Effector memory CD4-positive, alpha-beta T cell (primary cell): ENCODE measurements around the gene LRCH1.

Source experiments
- DNase-seq, 3 donors: peaks; one replicate each; pipeline ENCODE4 v3.0.0-alpha.2; 2020
- H3K27ac ChIP-seq: 2 replicates; pipeline ENCODE4 v1.7.0; 2013; ENCODE audit warnings: mild to moderate bottlenecking, low read length, moderate library complexity; ENCODE audit not compliant: insufficient read depth, poor library complexity, severe bottlenecking
- H3K27me3 ChIP-seq: replicated peaks from 2 replicates; pipeline ENCODE4 v1.7.0; 2013; ENCODE audit warnings: mild to moderate bottlenecking, low read length; ENCODE audit not compliant: insufficient read depth, control insufficient read depth, poor library complexity, severe bottlenecking
- H3K36me3 ChIP-seq: 2 replicates; pipeline ENCODE4 v1.7.0; 2013; ENCODE audit warnings: mild to moderate bottlenecking, low read length, moderate library complexity; ENCODE audit not compliant: control insufficient read depth, insufficient read depth
- H3K4me1 ChIP-seq: 2 replicates; pipeline ENCODE4 v1.7.0; 2013; ENCODE audit warnings: low read length, mild to moderate bottlenecking; ENCODE audit not compliant: control insufficient read depth, insufficient read depth, poor library complexity, severe bottlenecking
- H3K4me3 ChIP-seq: 2 replicates; pipeline ENCODE4 v1.7.0; 2013; ENCODE audit warnings: low read length, low read depth, mild to moderate bottlenecking; ENCODE audit not compliant: insufficient read depth, poor library complexity, severe bottlenecking
- H3K9me3 ChIP-seq: 2 replicates; pipeline ENCODE4 v1.7.0; 2013; ENCODE audit warnings: mild to moderate bottlenecking, low read length, moderate library complexity; ENCODE audit not compliant: control insufficient read depth

Gene LRCH1

DNA sequence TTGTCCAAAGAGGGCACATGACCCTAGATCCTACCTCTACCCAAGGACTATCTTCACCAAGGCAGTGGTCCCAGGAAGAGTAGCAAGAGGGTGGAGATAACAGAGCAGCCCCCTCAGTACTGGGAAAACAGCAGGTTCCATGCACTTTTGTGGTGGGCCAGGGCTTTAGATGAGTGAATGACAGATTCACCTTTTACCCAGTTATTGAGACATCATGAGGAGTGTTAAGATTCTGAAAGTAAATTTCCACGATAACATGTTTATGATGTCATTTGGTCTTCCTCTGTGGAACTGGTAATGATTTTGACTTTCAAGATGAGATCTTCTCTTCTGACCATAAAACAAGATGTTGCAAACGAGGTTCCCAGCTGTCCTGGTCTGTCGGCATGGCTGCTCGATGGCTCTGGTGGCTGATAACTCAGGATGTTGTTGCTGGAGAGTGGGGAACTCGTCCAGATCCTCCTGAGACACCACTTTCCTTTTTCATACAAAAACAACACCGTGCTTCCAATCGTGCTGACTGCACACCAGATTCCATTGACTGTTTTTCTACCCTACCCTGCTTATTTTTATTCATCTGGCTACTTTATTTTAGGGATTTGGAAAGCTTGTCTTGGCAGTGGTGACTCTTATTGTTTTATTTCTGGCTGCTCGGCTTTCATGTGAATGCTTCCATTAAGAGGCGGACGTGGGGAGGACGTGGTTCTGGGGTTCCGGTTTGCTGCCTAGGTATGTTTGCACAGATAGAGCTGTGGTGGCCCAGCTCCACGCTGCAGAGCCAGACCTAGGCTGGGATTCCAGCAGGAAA is 88.5 kb downstream of the LRCH1 start:
- H3K4me3 ChIP-seq: no peak overlapping the region
- H3K27ac ChIP-seq: no peak overlapping the region
- H3K27me3 ChIP-seq: no peaks in the 10 kb centered on the region
- no peaks in the 10 kb centered on the region for H3K36me3 ChIP-seq
- no peak for DNase-seq
- no peaks in the 10 kb centered on the region for H3K4me1 ChIP-seq
- H3K9me3 ChIP-seq: no peaks in the 10 kb centered on the region

DNA sequence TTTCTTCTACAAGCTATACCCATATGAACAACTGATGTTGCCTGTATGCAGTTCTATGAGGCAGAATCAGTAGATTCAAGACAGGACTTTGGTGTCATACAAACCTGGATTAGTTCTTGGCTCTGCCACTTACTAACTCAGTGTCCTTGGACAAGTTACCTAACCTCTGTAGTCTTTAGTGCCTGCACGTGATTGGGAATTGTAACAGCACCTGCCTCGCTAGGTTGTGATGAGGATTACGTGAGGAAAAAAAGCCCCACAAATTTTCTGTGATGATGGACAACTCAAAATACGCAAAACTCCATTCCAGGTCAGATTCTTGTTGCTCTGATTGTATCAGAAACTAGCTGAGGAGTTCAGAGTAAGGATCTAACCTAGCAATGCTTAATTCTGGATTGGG is 89.3 kb downstream of the LRCH1 start:
- Histone ChIP-seq H3K27me3 (no peaks in the 10 kb centered on the region), H3K27ac (no peak overlapping the region), H3K4me1 (no peaks in the 10 kb centered on the region), H3K4me3 (no peak overlapping the region), H3K9me3 (no peaks in the 10 kb centered on the region), H3K36me3 (no peaks in the 10 kb centered on the region)
- no peak for DNase-seq

DNA sequence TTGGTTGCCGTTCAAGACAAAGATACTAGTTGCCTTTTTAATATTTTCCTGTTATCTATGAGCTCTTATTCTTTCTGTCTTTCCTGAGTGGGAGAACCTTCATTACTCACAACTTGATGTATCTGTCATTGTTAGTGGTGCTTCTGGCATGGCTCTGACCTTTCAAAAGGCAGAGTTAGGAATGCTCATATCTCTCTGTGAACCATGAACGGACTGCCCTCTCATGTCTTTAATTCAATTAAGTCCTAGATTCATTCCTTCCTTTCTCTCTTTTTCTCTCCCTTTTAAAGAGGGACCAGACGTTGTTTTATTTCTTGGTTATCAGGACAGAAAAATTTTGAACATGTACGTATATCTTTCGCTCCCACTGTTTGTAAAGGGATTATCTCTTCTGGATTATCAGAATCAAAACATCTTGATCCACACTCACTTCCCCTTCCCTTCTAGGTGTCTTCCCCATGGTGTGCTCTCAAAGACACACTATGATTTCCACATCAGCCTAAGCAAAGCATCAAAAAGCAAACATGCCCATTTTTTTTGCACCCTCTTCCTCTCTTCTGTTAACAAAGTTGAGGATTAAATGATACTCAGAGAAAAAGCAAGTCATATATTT is 90.3 kb downstream of the LRCH1 start:
- Histone ChIP-seq H3K36me3 (no peaks in the 10 kb centered on the region), H3K27me3 (no peaks in the 10 kb centered on the region), H3K4me3 (no peak overlapping the region), H3K27ac (no peak overlapping the region), H3K9me3 (no peaks in the 10 kb centered on the region), H3K4me1 (no peaks in the 10 kb centered on the region)
- DNase-seq: no peak

DNA sequence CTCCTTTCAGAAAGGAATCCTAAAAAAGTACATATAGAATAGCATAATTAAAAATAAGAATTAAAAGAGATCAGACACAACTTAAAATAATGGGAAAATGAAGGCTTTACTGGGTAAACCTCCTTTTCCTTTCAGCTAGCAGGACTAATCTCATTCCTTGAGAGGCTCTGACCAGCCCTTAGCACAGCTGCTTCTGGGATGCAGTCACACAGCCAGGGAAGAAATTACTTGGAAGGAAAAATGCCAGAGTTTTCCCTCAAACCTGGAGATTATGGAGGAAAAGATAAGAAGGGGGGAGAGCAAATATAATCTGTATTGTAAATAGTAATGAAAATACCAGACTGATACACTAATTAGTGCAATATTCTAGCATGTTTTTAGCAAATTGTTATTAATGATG is 91.8 kb downstream of the LRCH1 start:
- Histone ChIP-seq H3K36me3 (no peaks in the 10 kb centered on the region), H3K27ac (no peak overlapping the region), H3K4me1 (no peaks in the 10 kb centered on the region), H3K4me3 (no peak overlapping the region), H3K9me3 (no peaks in the 10 kb centered on the region), H3K27me3 (no peaks in the 10 kb centered on the region)
- no peak for DNase-seq

DNA sequence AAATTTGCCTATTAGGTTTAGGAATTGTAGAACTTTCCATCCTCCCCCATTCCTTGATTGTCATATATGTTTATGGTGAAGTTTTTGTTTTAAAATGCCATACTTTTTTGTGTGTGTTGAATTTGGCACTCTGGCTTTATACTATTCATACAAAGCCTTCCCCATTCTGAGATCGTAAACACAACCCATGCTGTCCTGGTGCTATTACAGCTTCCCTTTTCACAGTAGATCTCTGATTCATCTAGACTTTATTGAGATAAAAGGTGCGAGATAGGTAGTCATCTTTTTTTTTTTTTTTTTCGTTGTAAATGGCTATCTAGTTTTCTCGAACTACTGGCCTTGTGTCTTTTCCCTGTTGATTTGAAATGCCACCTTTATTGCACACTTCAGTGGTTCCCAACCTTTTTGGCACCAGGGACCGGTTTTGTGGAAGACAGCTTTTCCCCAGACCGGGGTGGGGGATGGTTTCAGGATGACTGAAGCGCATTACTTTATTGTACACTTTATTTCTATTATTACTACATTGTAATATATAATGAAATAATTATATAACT is 94.6 kb downstream of the LRCH1 start:
- Histone ChIP-seq H3K36me3 (no peaks in the 10 kb centered on the region), H3K27me3 (no peaks in the 10 kb centered on the region), H3K4me1 (no peaks in the 10 kb centered on the region), H3K4me3 (no peak overlapping the region), H3K9me3 (no peaks in the 10 kb centered on the region), H3K27ac (no peak overlapping the region)
- DNase-seq: no peak

DNA sequence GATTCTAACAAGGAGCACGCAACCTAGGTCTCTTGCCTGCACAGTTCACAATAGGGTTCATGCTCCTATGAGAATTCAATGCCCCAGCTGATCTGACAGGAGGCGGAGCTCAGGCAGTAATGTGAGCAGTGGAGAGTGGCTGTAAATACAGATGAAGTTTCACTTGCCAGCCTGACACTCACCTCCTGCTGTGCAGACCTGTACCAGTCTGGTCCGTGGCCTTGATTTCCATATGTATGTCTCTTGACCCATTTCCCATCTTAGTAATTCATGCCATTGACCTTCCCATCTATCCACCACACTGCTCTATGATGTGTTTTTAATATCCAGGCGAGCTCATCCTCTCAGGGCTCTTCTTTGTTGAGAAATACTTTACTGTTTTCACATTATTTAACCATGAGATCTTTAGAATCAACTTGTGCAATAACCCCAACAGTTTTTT is 95.2 kb downstream of the LRCH1 start:
- DNase-seq: no peak
- H3K27me3 ChIP-seq: no peaks in the 10 kb centered on the region
- H3K27ac ChIP-seq: no peak overlapping the region
- no peaks in the 10 kb centered on the region for H3K36me3 ChIP-seq
- no peak overlapping the region for H3K4me3 ChIP-seq
- H3K4me1 ChIP-seq: no peaks in the 10 kb centered on the region
- no peaks in the 10 kb centered on the region for H3K9me3 ChIP-seq

DNA sequence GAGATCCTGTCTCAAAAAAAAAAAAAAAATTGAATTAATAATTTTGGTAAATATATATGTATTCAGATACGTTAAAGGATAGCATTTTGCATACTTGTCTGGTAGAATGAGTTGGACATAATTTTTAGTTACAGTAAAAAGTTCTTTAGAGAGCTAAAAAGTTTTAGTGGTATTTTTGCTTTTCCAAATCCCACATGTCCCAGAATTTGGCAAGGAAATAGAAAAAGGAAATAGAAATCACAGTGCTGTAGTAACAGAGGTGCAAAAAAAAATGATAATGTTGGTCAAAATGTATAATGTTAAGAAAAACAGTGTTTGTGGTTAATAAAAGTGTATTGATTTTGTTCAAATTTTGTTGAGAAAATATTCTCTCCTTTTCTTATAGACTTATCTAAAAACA is 96.8 kb downstream of the LRCH1 start:
- Histone ChIP-seq H3K27ac (no peak overlapping the region), H3K36me3 (no peaks in the 10 kb centered on the region), H3K27me3 (no peaks in the 10 kb centered on the region), H3K9me3 (no peaks in the 10 kb centered on the region), H3K4me3 (no peak overlapping the region), H3K4me1 (no peaks in the 10 kb centered on the region)
- no peak for DNase-seq

DNA sequence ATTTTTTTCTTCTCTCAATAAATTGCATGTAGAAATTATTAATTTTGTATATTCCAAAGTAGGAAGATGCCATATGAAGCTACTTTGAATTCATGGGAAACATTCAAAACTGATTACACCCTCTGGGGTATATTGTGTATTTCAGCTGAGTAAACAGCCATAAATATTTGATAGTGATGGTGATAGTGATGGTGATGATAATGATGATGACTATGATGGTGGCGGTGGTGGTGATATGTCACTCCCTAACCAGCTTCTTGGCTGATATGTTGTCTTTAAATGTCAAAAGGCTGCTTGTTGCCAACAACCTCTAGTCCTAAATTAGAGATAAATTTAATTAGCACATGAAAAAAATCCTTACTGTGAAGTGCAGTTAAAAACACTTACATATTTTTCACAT is 102.0 kb downstream of the LRCH1 start:
- Histone ChIP-seq H3K27ac (no peak overlapping the region), H3K4me3 (no peak overlapping the region), H3K36me3 (no peaks in the 10 kb centered on the region), H3K27me3 (no peaks in the 10 kb centered on the region), H3K4me1 (no peaks in the 10 kb centered on the region), H3K9me3 (no peaks in the 10 kb centered on the region)
- DNase-seq: no peak

DNA sequence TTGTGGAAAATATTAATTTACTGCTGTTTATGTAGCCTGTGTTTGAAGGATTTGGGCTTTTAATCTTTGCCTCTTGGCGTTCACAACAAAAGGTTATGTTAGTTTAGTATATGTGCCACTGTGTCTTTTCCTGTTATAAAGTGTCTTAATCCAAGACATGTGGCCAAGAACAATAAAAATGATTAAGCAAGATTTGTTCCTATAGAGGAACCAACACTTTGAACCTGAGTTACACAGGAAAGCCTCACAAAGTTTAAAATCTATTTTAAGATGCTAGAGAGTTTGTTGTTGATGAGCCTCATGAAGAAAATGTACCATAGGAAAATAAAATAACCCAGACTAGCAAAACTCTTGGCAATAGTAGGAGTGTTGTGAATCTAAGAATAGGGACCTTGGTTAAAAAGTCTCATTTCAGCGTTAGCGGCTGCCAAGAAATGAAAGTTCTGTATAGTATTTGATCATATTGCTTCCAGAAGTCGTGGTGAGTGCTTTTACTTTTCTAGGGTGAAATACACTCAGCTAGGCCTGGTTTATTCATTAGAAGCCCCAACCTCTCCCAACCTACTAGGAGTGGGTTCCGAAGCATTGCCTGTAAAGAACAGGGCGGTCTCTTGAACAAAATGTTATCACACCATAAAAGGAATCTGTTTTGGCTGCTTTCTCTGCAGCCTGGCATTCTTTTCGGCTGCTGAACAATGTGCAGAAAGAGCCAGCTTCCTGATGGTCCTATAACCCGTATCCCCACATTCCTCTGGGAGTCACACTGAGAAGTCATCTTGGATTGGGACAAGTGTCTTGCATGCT is 102.6 kb downstream of the LRCH1 start:
- no peak for DNase-seq
- H3K4me1 ChIP-seq: no peaks in the 10 kb centered on the region
- no peak overlapping the region for H3K27ac ChIP-seq
- H3K27me3 ChIP-seq: no peaks in the 10 kb centered on the region
- H3K4me3 ChIP-seq: no peak overlapping the region
- no peaks in the 10 kb centered on the region for H3K9me3 ChIP-seq
- no peaks in the 10 kb centered on the region for H3K36me3 ChIP-seq

DNA sequence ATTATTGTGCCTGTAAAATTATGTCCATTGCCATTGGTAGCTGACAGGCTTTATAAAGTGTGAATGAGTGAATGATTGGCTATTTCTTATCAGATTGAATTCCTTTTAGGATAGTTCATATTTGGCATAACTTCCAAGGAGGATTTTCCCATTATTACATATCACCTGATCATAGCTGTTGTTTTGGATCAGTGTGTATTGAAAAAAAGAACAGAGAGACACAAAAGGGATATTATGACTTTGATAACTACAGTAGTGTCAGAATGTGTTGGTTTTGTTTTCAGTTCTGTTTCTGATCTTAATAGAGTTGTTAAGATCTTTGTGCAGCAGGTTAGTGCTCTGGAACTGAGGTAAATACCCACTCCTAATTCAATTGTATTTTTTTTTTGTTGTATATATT is 103.8 kb downstream of the LRCH1 start:
- H3K4me3 ChIP-seq: no peak overlapping the region
- H3K36me3 ChIP-seq: no peaks in the 10 kb centered on the region
- H3K4me1 ChIP-seq: no peaks in the 10 kb centered on the region
- H3K9me3 ChIP-seq: no peaks in the 10 kb centered on the region
- no peak overlapping the region for H3K27ac ChIP-seq
- H3K27me3 ChIP-seq: no peaks in the 10 kb centered on the region
- DNase-seq: no peak
